Endothelial cell (in vitro differentiated cells): ENCODE data around the gene RFC4. TPM values are rescaled to one million over a fixed set of nuclear protein-coding genes. Genes with fewer than 3 reads are reported as not detected.
"Not testable (repeated sequence)": the region's sequence is repeated elsewhere in the genome, so short reads cannot be mapped to it uniquely, and the experiment has no call there.

Experiments used
- DNase-seq: peaks from one replicate; pipeline ENCODE4 v3.0.0; 2021; ENCODE audit warnings: low spot score
- H3K27ac Mint-ChIP-seq: one replicate; pipeline ENCODE4 v1.8.0; 2021; ENCODE audit warnings: mixed read lengths, inconsistent platforms; ENCODE audit not compliant: unreplicated experiment
- H3K27me3 Mint-ChIP-seq: one replicate; pipeline ENCODE4 v1.8.0; 2021; ENCODE audit warnings: mild to moderate bottlenecking, moderate library complexity, mixed read lengths, inconsistent platforms; ENCODE audit not compliant: unreplicated experiment
- H3K36me3 Mint-ChIP-seq: one replicate; pipeline ENCODE4 v1.8.0; 2021; ENCODE audit warnings: mild to moderate bottlenecking, low read depth, mixed read lengths, inconsistent platforms; ENCODE audit not compliant: unreplicated experiment
- H3K4me1 Mint-ChIP-seq: one replicate; pipeline ENCODE4 v1.8.0; 2021; ENCODE audit warnings: mild to moderate bottlenecking, mixed read lengths, inconsistent platforms; ENCODE audit not compliant: unreplicated experiment
- H3K4me3 Mint-ChIP-seq: one replicate; pipeline ENCODE4 v1.8.0; 2021; ENCODE audit warnings: mild to moderate bottlenecking, mixed read lengths, inconsistent platforms; ENCODE audit not compliant: unreplicated experiment
- H3K9me3 Mint-ChIP-seq: one replicate; pipeline ENCODE4 v1.8.0; 2021; ENCODE audit warnings: mixed read lengths, inconsistent platforms; ENCODE audit not compliant: unreplicated experiment
- CTCF ChIP-seq: fragments of 200-600 bp; sonication (generic); IDR thresholded peaks from one replicate; pipeline ENCODE4 v1.5.0; 2021; ENCODE audit warnings: antibody characterized with exemption; ENCODE audit not compliant: unreplicated experiment
- total RNA-seq: library from RNA; stranded (reverse); fragmentation: NEBNext Ultra II Directional; extraction: Animal tissue kit (Norgen Biotek cat#: 25700); gene quantifications from one replicate; pipeline ENCODE4 v1.2.1, GENCODE V29; 2021; ENCODE audit not compliant: unreplicated experiment

The RFC4 gene
- total RNA-seq, 1 donor from 2014 or later, result 30.2 TPM

GRCh38 chr3:186824430-186825139 lies 18.3 kb upstream of the RFC4 start:
- Mint-ChIP-seq H3K4me1 (peaks cover 14% of the 10 kb centered on the region), H3K4me3 (no peak overlapping the region), H3K27me3 (peaks cover 13% of the 10 kb centered on the region), H3K36me3 (no peaks in the 10 kb centered on the region), H3K9me3 (no peaks in the 10 kb centered on the region), H3K27ac (no peak overlapping the region)
- TF ChIP-seq CTCF, result no peak
- no peak for DNase-seq

- H3K36me3 Mint-ChIP-seq, result no peaks in the 10 kb centered on the region
- peaks cover 15% of the 10 kb centered on the region for H3K27me3 Mint-ChIP-seq
- no peak overlapping the region for H3K4me3 Mint-ChIP-seq
- peaks cover 14% of the 10 kb centered on the region for H3K4me1 Mint-ChIP-seq
- DNase-seq, result no peak
- no peaks in the 10 kb centered on the region for H3K9me3 Mint-ChIP-seq
- no peak overlapping the region for H3K27ac Mint-ChIP-seq
- no peak for TF ChIP-seq CTCF
Measured at GRCh38 chr3:186823386-186823785, 17.1 kb upstream of the RFC4 start.

- H3K27ac Mint-ChIP-seq, H3K9me3 Mint-ChIP-seq, H3K36me3 Mint-ChIP-seq, H3K4me3 Mint-ChIP-seq, DNase-seq: not testable (repeated sequence)
- Mint-ChIP-seq H3K4me1 (peaks cover 14% of the 10 kb centered on the region), H3K27me3 (peaks cover 14% of the 10 kb centered on the region)
Measured at GRCh38 chr3:186822388-186822759, 16.1 kb upstream of the RFC4 start.

GRCh38 chr3:186821429-186822387 lies 15.4 kb upstream of the RFC4 start:
- peaks cover 15% of the 10 kb centered on the region for H3K27me3 Mint-ChIP-seq
- no peak overlapping the region for H3K27ac Mint-ChIP-seq
- DNase-seq, result peak; percentile 15
- H3K4me3 Mint-ChIP-seq, result no peak overlapping the region
- no peaks in the 10 kb centered on the region for H3K36me3 Mint-ChIP-seq
- H3K4me1 Mint-ChIP-seq, result peaks cover 14% of the 10 kb centered on the region
- no peaks in the 10 kb centered on the region for H3K9me3 Mint-ChIP-seq
- peak; percentile 72 for TF ChIP-seq CTCF

- no peaks in the 10 kb centered on the region for H3K36me3 Mint-ChIP-seq
- TF ChIP-seq CTCF, result no peak
- H3K9me3 Mint-ChIP-seq, result no peaks in the 10 kb centered on the region
- H3K27ac Mint-ChIP-seq, result no peak overlapping the region
- H3K4me3 Mint-ChIP-seq, result no peak overlapping the region
- no peak for DNase-seq
- peaks cover 5% of the 10 kb centered on the region for H3K4me1 Mint-ChIP-seq
- peaks cover 6% of the 10 kb centered on the region for H3K27me3 Mint-ChIP-seq
Measured at GRCh38 chr3:186818956-186819355, 12.7 kb upstream of the RFC4 start.
